HepG2 (cell line): ENCODE measurements around the gene SV2A. TPM values are rescaled to one million over a fixed set of nuclear protein-coding genes. Genes with fewer than 3 reads are reported as not detected.

Experiments used
- CC2D1A ChIP-seq: sonication (generic); formaldehyde crosslinking; IDR thresholded peaks from 2 replicates; pipeline ENCODE4 v1.8.1; 2023; ENCODE audit warnings: mild to moderate bottlenecking, missing genetic modification reagents
- DZIP1 ChIP-seq: sonication (generic); formaldehyde crosslinking; IDR thresholded peaks from 2 replicates; pipeline ENCODE4 v1.5.0; 2020; ENCODE audit warnings: mild to moderate bottlenecking, missing genetic modification reagents
- FUBP1 ChIP-seq: sonication (generic); formaldehyde crosslinking; IDR thresholded peaks from 2 replicates; pipeline ENCODE4 v1.5.1; 2020; ENCODE audit warnings: missing genetic modification reagents, mild to moderate bottlenecking, borderline replicate concordance
- GMEB2 ChIP-seq: IDR thresholded peaks from 2 replicates; pipeline ENCODE4 v1.6.1; 2016; ENCODE audit warnings: missing biosample characterization, missing genetic modification reagents, low read depth
- GPBP1L1 ChIP-seq: sonication (generic); formaldehyde crosslinking; IDR thresholded peaks from 2 replicates; pipeline ENCODE4 v1.5.0; 2020; ENCODE audit warnings: mild to moderate bottlenecking, missing genetic modification reagents
- HOXA7 ChIP-seq: sonication (generic); formaldehyde crosslinking; IDR thresholded peaks from 2 replicates; pipeline ENCODE4 v1.8.1; 2022; ENCODE audit warnings: mild to moderate bottlenecking, missing genetic modification reagents, moderate library complexity
- SETDB1 ChIP-seq: sonication (generic); formaldehyde crosslinking; IDR thresholded peaks from 2 replicates; pipeline ENCODE4 v1.5.1; 2020; ENCODE audit warnings: missing genetic modification reagents, mild to moderate bottlenecking, borderline replicate concordance
- ZBTB33 ChIP-seq: sonication (generic); formaldehyde crosslinking; IDR thresholded peaks from 2 replicates; pipeline ENCODE4 v1.4.0; 2020; ENCODE audit warnings: missing genetic modification reagents
- ZBTB37 ChIP-seq: sonication (generic); formaldehyde crosslinking; IDR thresholded peaks from 2 replicates; pipeline ENCODE4 v1.4.0; 2020; ENCODE audit warnings: mild to moderate bottlenecking, missing genetic modification reagents
- ZNF205 ChIP-seq: IDR thresholded peaks from 2 replicates; pipeline ENCODE4 v1.6.1; 2018; ENCODE audit warnings: missing biosample characterization, missing genetic modification reagents
- ZNF704 ChIP-seq: sonication (generic); formaldehyde crosslinking; IDR thresholded peaks from 2 replicates; pipeline ENCODE4 v1.8.1; 2023; ENCODE audit warnings: mild to moderate bottlenecking, inconsistent platforms, moderate library complexity, missing genetic modification reagents, borderline replicate concordance
- ZNF747 ChIP-seq: sonication (generic); formaldehyde crosslinking; IDR thresholded peaks from 2 replicates; pipeline ENCODE4 v1.8.1; 2023; ENCODE audit warnings: missing genetic modification reagents, mild to moderate bottlenecking, borderline replicate concordance
- polyA plus RNA-seq, 8 experiments: library from polyadenylated mRNA; depleted of rRNA in 3 of 8; stranded (reverse) in 7 of 8; unstranded in 1 of 8; fragments of >200 nt; fragmentation: Illumina TruSeq in 4 of 8; extraction: Trizol in 4 of 8; gene quantifications; 2 replicates each; pipeline versions ENCODE4 v1.2.1 to v1.2.3, GENCODE V29; 2011 to 2016; ENCODE audit warnings: low read depth in 4 of 8, missing spikeins in 1 of 8, mixed read lengths in 1 of 8; ENCODE audit not compliant: insufficient read depth in 1 of 8
- total RNA-seq, 5 experiments: library from RNA; depleted of rRNA; stranded (reverse); fragments of >200 nt; fragmentation: Illumina TruSeq; extraction: Trizol; gene quantifications; 2 replicates each; pipeline ENCODE4 v1.2.3, GENCODE V29; 2016; ENCODE audit warnings: low read depth in 1 of 5

The SV2A gene
- total and polyA plus RNA-seq, 2 of the 13 experiments (the other 11 are each of a cell fraction or from before 2014, with no cell fraction given) = 0.84 to 1.9 TPM

GRCh38 chr1:149879556-149879955, 38.1 kb downstream of the SV2A start (continued):
- TF ChIP-seq ZBTB37 (CRISPR knock-in tag) (no peak), DZIP1 (no peak), GPBP1L1 (CRISPR knock-in tag) (no peak), FUBP1 (CRISPR knock-in tag) (no peak), CC2D1A (CRISPR knock-in tag) (no peak), ZNF205 (CRISPR knock-in tag) (no peak), ZNF704 (CRISPR knock-in tag) (no peak), GMEB2 (CRISPR knock-in tag) (no peak), ZBTB33 (CRISPR knock-in tag) (no peak), HOXA7 (CRISPR knock-in tag) (no peak), SETDB1 (no peak), ZNF747 (CRISPR knock-in tag) (no peak)
